ENCODE results near the gene OBSCN. TPM values are rescaled to one million over a fixed set of nuclear protein-coding genes. Genes with fewer than 3 reads are reported as not detected.

The OBSCN gene
- total RNA-seq, 2 experiments from 2014 or later, result 29.5 to 45.2 TPM

DNA sequence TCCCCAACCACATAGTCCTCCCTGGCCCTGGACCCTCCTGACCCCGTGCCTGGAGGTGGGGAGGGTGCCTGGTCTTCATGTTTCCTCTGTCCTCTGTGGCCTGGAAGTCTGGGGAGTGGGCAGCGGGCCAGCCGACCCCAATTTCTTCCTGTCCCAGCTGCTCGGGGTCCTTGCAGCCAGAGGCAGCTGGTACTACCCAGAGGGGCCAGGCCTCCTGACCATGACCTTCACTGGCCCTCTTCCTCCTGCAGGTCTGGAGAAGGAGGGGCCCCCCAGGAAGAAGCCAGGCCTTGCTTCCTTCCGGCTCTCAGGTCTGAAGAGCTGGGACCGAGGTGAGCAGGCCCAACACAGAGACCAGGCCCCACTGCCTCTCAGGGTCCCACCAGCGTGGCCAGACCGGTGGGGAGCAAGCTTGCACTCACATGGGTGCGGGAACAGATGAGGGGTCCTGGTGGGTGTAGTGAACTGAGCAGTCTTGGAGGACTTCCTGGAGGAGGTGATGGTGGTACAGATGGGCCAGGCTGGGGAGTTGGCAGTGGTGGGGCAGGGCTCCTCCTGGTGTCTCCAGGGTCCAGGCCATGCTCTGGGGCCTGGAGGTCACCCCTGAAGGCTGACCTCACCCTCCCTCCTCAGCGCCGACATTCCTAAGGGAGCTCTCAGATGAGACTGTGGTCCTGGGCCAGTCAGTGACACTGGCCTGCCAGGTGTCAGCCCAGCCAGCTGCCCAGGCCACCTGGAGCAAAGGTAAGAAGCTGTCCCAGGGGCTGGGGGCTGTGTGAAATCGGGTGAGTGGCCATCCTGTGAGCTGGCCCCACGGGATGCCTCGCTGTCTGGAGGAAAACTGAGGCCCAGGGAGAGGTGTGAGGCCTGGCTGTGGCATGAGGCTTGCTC lies 166.1 kb downstream of the OBSCN start:
- ChIA-PET CTCF (ENCODE audit: unreplicated experiment) (no interaction called here), POLR2A (no interaction called here)
- intact Hi-C loops (cut with micrococcal nuclease; ENCODE audit: unreplicated experiment), result no loop called here
- Histone ChIP-seq H3K4me3 (ENCODE audit: low read depth, low read length, poor library complexity, severe bottlenecking) (no peak overlapping the region), H3K27ac (ENCODE audit: low read depth, low read length, poor library complexity, severe bottlenecking) (no peak overlapping the region), H3K9me2 (ENCODE audit: insufficient read depth, low read length) (no peaks in the 10 kb centered on the region), H3K9me3 (ENCODE audit: low read length) (no peaks in the 10 kb centered on the region), H3K36me3 (ENCODE audit: insufficient read depth, low read length) (no peaks in the 10 kb centered on the region), H3K4me1 (ENCODE audit: insufficient read depth, low read length, poor library complexity, severe bottlenecking) (no peaks in the 10 kb centered on the region), H2AFZ (ENCODE audit: low read length) (no peak overlapping the region), H3K4me2 (ENCODE audit: low read length) (no peak overlapping the region), H3K79me2 (ENCODE audit: insufficient read depth, low read depth, low read length) (no peaks in the 10 kb centered on the region), H4K20me1 (ENCODE audit: insufficient read depth, low read length) (no peaks in the 10 kb centered on the region; the same call in 1 of the 2 replicates)
- DNase-seq (ENCODE audit: low spot score), result no peak
- no peak for TF ChIP-seq EZH2phosphoT487 (IDR thresholded peaks at IDR 0.05; ENCODE audit: borderline replicate concordance, low read depth, low read length)
- TF ChIP-seq, protein P1, sequence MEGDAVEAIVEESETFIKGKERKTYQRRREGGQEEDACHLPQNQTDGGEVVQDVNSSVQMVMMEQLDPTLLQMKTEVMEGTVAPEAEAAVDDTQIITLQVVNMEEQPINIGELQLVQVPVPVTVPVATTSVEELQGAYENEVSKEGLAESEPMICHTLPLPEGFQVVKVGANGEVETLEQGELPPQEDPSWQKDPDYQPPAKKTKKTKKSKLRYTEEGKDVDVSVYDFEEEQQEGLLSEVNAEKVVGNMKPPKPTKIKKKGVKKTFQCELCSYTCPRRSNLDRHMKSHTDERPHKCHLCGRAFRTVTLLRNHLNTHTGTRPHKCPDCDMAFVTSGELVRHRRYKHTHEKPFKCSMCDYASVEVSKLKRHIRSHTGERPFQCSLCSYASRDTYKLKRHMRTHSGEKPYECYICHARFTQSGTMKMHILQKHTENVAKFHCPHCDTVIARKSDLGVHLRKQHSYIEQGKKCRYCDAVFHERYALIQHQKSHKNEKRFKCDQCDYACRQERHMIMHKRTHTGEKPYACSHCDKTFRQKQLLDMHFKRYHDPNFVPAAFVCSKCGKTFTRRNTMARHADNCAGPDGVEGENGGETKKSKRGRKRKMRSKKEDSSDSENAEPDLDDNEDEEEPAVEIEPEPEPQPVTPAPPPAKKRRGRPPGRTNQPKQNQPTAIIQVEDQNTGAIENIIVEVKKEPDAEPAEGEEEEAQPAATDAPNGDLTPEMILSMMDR (conservative IDR thresholded peaks at IDR 0.05; ENCODE audit: low read length), result no peak
- BruUV-seq (replicated peaks), result no TSS peak

DNA sequence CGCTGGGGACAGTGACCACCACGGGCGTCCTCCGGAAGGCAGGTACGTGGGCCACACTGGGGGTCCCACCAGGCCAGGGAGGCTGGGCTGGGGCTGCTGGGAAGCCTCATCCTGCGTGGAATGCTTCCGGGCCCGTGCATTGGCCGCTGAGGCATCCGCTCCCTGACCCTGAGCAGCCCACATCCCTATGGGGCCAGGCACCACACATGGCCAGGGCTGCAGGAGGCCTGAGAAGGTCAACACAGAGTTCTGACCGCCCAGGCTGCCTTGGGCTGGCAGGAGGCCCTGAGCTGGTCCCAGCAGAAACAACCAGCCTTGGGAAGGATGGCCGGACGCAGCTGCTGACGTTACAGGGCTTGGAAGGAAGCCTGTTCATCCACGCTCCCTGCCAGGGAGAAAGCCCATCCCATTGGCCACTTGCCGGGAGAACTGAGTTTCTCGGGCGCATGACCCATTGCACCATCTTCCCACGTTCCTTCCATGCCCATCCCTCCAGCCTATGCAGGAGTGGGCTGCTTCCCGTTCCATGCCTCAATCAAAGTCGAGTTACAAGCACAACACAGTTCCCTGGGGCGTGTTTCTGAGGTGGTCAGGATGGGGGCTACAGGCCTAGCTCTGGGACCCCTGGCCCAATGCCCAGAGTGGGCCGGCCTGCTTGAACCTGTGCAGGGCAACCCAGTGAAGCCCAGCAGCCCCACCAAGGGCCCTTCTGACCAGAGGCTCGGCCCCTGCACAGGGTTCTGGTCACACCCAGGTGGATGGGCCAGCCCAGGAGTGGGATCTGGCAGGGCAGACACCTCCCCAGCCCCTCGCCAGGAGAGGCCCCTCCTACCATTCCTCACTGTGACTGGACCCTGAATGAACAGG lies 167.1 kb downstream of the OBSCN start:
- Histone ChIP-seq H4K20me1 (ENCODE audit: insufficient read depth, low read length) (no peaks in the 10 kb centered on the region; the same call in 1 of the 2 replicates), H3K79me2 (ENCODE audit: insufficient read depth, low read depth, low read length) (no peaks in the 10 kb centered on the region), H3K4me2 (ENCODE audit: low read length) (no peak overlapping the region), H3K27ac (ENCODE audit: low read depth, low read length, poor library complexity, severe bottlenecking) (no peak overlapping the region), H3K9me2 (ENCODE audit: insufficient read depth, low read length) (no peaks in the 10 kb centered on the region), H3K9me3 (ENCODE audit: low read length) (no peaks in the 10 kb centered on the region), H2AFZ (ENCODE audit: low read length) (no peak overlapping the region), H3K4me1 (ENCODE audit: insufficient read depth, low read length, poor library complexity, severe bottlenecking) (no peaks in the 10 kb centered on the region), H3K4me3 (ENCODE audit: low read depth, low read length, poor library complexity, severe bottlenecking) (no peak overlapping the region), H3K36me3 (ENCODE audit: insufficient read depth, low read length) (no peaks in the 10 kb centered on the region)
- TF ChIP-seq, protein P1 (conservative IDR thresholded peaks at IDR 0.05; ENCODE audit: low read length), result no peak
- TF ChIP-seq EZH2phosphoT487 (IDR thresholded peaks at IDR 0.05; ENCODE audit: borderline replicate concordance, low read depth, low read length), result no peak
- intact Hi-C loops (cut with micrococcal nuclease; ENCODE audit: unreplicated experiment), result no loop called here
- DNase-seq (ENCODE audit: low spot score), result no peak
- no TSS peak for BruUV-seq (replicated peaks)
- POLR2A ChIA-PET, result no interaction called here
- CTCF ChIA-PET (ENCODE audit: unreplicated experiment), result no interaction called here

All from OCI-LY7 (cell line).